Prostate gland (tissue), 2 donors: ENCODE measurements around the gene AAMDC. TPM values are rescaled to one million over a fixed set of nuclear protein-coding genes. Genes with fewer than 3 reads are reported as not detected.

Source experiments
- DNase-seq: peaks from one replicate; pipeline ENCODE4 v3.0.0-alpha.2; 2019; ENCODE audit warnings: low spot score
- H3K27ac ChIP-seq, 2 donors: fragments of 200-600 bp; sonication (generic); 2 replicates each; pipeline ENCODE4 v1.5.1; 2017 to 2019
- H3K27me3 ChIP-seq: fragments of 200-600 bp; sonication (generic); replicated peaks from 2 replicates; pipeline ENCODE4 v1.5.1; 2019; ENCODE audit not compliant: insufficient read depth
- H3K36me3 ChIP-seq, 2 donors: fragments of 200-600 bp; sonication (generic); 1 replicate in 1 of 2; 2 replicates in 1 of 2; pipeline versions ENCODE4 v1.5.1 to v1.8.1; 2017 to 2019
- H3K4me1 ChIP-seq: fragments of 200-600 bp; sonication (generic); replicated peaks from 2 replicates; pipeline ENCODE4 v1.5.1; 2019
- H3K4me3 ChIP-seq, 2 donors: fragments of 200-600 bp; sonication (generic); 2 replicates each; pipeline ENCODE4 v1.5.1; 2017 to 2019
- H3K9me3 ChIP-seq: fragments of 200-600 bp; sonication (generic); 2 replicates; pipeline ENCODE4 v1.5.1; 2017
- POLR2A ChIP-seq: fragments of 450-650 bp; IDR thresholded peaks from one replicate; pipeline ENCODE4 v1.6.1; 2016; ENCODE audit warnings: antibody characterized with exemption, mild to moderate bottlenecking
- POLR2AphosphoS5 ChIP-seq: sonication (generic); formaldehyde crosslinking; IDR thresholded peaks from one replicate; pipeline ENCODE4 v1.6.1; 2017; ENCODE audit warnings: antibody characterized with exemption
- WGBS: methylation state at CpG from one replicate; pipeline ENCODE4 v1.1.5; 2018; 5-methylcytosine and 5-hydroxymethylcytosine counted together
- intact Hi-C: fragments of 100-400 bp; cut with DNase I; formaldehyde crosslinking; loops from one replicate; pipeline ENCODE4 v1.14.2; 2022
- total RNA-seq, 2 donors: library from RNA; depleted of rRNA; stranded (reverse); fragments of >200 nt; gene quantifications; one replicate each; pipeline ENCODE4 v1.1.0, GENCODE V29; 2016
- TF ChIP-seq, protein P1 (sequence below), 4 experiments: fragments of 200-600 bp in 2 of 4; fragments of 450-650 bp in 2 of 4; sonication (generic) in 2 of 4; IDR thresholded peaks; 1 replicate in 3 of 4; 2 replicates in 1 of 4; pipeline ENCODE4 v1.5.1; 2016 to 2019; ENCODE audit warnings: antibody characterized with exemption in 4 of 4, mild to moderate bottlenecking in 2 of 4, moderate library complexity in 2 of 4

The AAMDC gene
- total RNA-seq, 2 donors from 2014 or later = 27.0 to 27.5 TPM

- H3K9me3 ChIP-seq = no peaks in the 10 kb centered on the region
- 99% methylated on average over 5 of the region's 5 CpGs for WGBS
- intact Hi-C loops = no loop called here
- DNase-seq = no peak
- H3K27me3 ChIP-seq = no peaks in the 10 kb centered on the region
- no peak overlapping the region for H3K27ac ChIP-seq
- TF ChIP-seq POLR2A (no peak), POLR2AphosphoS5 (no peak)
- TF ChIP-seq, protein P1, sequence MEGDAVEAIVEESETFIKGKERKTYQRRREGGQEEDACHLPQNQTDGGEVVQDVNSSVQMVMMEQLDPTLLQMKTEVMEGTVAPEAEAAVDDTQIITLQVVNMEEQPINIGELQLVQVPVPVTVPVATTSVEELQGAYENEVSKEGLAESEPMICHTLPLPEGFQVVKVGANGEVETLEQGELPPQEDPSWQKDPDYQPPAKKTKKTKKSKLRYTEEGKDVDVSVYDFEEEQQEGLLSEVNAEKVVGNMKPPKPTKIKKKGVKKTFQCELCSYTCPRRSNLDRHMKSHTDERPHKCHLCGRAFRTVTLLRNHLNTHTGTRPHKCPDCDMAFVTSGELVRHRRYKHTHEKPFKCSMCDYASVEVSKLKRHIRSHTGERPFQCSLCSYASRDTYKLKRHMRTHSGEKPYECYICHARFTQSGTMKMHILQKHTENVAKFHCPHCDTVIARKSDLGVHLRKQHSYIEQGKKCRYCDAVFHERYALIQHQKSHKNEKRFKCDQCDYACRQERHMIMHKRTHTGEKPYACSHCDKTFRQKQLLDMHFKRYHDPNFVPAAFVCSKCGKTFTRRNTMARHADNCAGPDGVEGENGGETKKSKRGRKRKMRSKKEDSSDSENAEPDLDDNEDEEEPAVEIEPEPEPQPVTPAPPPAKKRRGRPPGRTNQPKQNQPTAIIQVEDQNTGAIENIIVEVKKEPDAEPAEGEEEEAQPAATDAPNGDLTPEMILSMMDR (IDR thresholded peaks at IDR 0.05) = no peak
- H3K4me3 ChIP-seq = no peak overlapping the region
- H3K4me1 ChIP-seq = no peaks in the 10 kb centered on the region
- no peaks in the 10 kb centered on the region for H3K36me3 ChIP-seq
These were observed 31.0 kb upstream of the AAMDC start for GRCh38 chr11:77789731-77790476.

DNA sequence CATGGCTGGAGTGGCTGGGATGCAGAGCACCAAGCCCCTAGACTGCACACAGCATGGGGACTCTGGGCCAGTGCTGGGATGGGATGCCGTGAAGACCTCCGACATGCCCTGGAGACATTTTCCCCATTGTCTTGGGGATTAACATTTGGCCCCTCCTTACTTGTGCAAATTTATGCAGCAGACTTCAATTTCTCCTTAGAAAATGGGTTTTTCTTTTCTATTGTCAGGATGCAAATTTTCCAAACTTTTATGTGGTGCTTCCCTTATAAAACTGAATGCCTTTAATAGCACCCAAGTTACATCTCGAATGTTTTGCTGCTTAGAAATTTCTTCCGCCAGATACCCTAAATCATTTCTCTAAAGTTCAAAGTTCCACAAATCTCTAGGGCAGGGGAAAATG is 29.6 kb upstream of the AAMDC start:
- intact Hi-C loops = no loop called here
- H3K4me1 ChIP-seq = no peaks in the 10 kb centered on the region
- H3K27me3 ChIP-seq = no peaks in the 10 kb centered on the region
- TF ChIP-seq POLR2A = no peak
- TF ChIP-seq, protein P1 (IDR thresholded peaks at IDR 0.05) = no peak
- no peak for TF ChIP-seq POLR2AphosphoS5
- H3K27ac ChIP-seq = no peak overlapping the region
- no peaks in the 10 kb centered on the region for H3K9me3 ChIP-seq
- H3K36me3 ChIP-seq = no peaks in the 10 kb centered on the region
- no peak overlapping the region for H3K4me3 ChIP-seq
- WGBS = 90% methylated on average over 4 of the region's 4 CpGs
- DNase-seq = no peak

DNA sequence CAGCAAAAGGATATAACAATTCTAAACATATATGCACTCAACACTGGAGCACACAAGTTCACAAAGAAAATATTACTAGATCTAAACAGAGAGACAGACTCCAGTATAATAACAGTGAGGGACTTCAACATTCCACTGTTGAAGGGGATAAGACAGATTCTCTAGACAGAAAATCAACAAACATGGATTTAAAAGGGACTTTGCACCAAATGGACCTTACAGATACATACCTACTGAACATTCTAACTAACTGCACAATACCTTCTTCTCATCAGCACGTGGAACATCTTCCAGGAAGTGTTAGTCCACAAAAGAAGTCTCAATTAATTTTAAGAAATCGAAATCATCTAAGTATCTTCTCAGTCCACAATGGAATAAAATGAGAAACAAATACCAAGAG is 27.0 kb upstream of the AAMDC start:
- H3K36me3 ChIP-seq = no peaks in the 10 kb centered on the region
- intact Hi-C loops = no loop called here
- 98% methylated on average over 2 of the region's 2 CpGs for WGBS

GRCh38 chr11:77799338-77799737 is 21.6 kb upstream of the AAMDC start:
- DNase-seq = no peak
- TF ChIP-seq, protein P1 (IDR thresholded peaks at IDR 0.05) = no peak
- TF ChIP-seq POLR2AphosphoS5 = no peak
- no peak for TF ChIP-seq POLR2A
- no peaks in the 10 kb centered on the region for H3K9me3 ChIP-seq
- no peaks in the 10 kb centered on the region for H3K36me3 ChIP-seq
- intact Hi-C loops = no loop called here
- no peaks in the 10 kb centered on the region for H3K4me1 ChIP-seq
- H3K27ac ChIP-seq = no peak overlapping the region
- H3K4me3 ChIP-seq = no peak overlapping the region
- 57% methylated on average over 3 of the region's 3 CpGs for WGBS
- H3K27me3 ChIP-seq = no peaks in the 10 kb centered on the region

More for the DNA sequence above, 27.0 kb upstream of the AAMDC start:
- no peaks in the 10 kb centered on the region for H3K27me3 ChIP-seq
- H3K4me1 ChIP-seq = no peaks in the 10 kb centered on the region
- H3K4me3 ChIP-seq = no peak overlapping the region
- H3K27ac ChIP-seq = no peak overlapping the region
- DNase-seq = no peak
- TF ChIP-seq, protein P1 (IDR thresholded peaks at IDR 0.05) = no peak
- TF ChIP-seq POLR2A = no peak
- no peak for TF ChIP-seq POLR2AphosphoS5
- no peaks in the 10 kb centered on the region for H3K9me3 ChIP-seq

GRCh38 chr11:77800449-77800848 is 20.5 kb upstream of the AAMDC start:
- no peaks in the 10 kb centered on the region for H3K27me3 ChIP-seq
- intact Hi-C loops = no loop called here
- H3K36me3 ChIP-seq = no peaks in the 10 kb centered on the region
- no peak for TF ChIP-seq POLR2AphosphoS5
- no peak for TF ChIP-seq POLR2A
- TF ChIP-seq, protein P1 (IDR thresholded peaks at IDR 0.05) = no peak
- H3K4me3 ChIP-seq = no peak overlapping the region
- DNase-seq = no peak
- no peaks in the 10 kb centered on the region for H3K4me1 ChIP-seq
- H3K27ac ChIP-seq = no peak overlapping the region
- H3K9me3 ChIP-seq = no peaks in the 10 kb centered on the region
